ENCODE data around the gene CFAP74.
A peak's percentile ranks its signal among the peaks of the same experiment; 100 is the strongest.

The CFAP74 gene

GRCh38 chr1:1914101-1914970 lies 89.2 kb downstream of the CFAP74 start:
- DNase-seq (ENCODE audit: low spot score), result no peak

GRCh38 chr1:1911350-1912041 lies 92.1 kb downstream of the CFAP74 start:
- no peak for DNase-seq (ENCODE audit: low spot score)

- no peak for DNase-seq (ENCODE audit: low spot score)
These were observed 92.8 kb downstream of the CFAP74 start for GRCh38 chr1:1910651-1911331.

- DNase-seq (ENCODE audit: low spot score), result no peak
These were observed 93.5 kb downstream of the CFAP74 start for GRCh38 chr1:1910033-1910465.

- DNase-seq (ENCODE audit: low spot score), result no peak
These were observed 95.1 kb downstream of the CFAP74 start for GRCh38 chr1:1908506-1908791.

- no peak for DNase-seq (ENCODE audit: low spot score)
These were observed 96.4 kb downstream of the CFAP74 start for GRCh38 chr1:1907098-1907736.

- peak; percentile 89 for DNase-seq (ENCODE audit: low spot score)
These were observed 97.1 kb downstream of the CFAP74 start for GRCh38 chr1:1906185-1907097.

- DNase-seq (ENCODE audit: low spot score), result no peak
These were observed 100.4 kb downstream of the CFAP74 start for GRCh38 chr1:1903224-1903623.

GRCh38 chr1:1901641-1902294 lies 101.8 kb downstream of the CFAP74 start:
- DNase-seq (ENCODE audit: low spot score), result no peak

- DNase-seq (ENCODE audit: low spot score), result no peak
These were observed 102.5 kb downstream of the CFAP74 start for GRCh38 chr1:1900883-1901640.

GRCh38 chr1:1899967-1900327 lies 103.6 kb downstream of the CFAP74 start:
- DNase-seq (ENCODE audit: low spot score), result no peak

- no peak for DNase-seq (ENCODE audit: low spot score)
These were observed 104.2 kb downstream of the CFAP74 start for GRCh38 chr1:1899266-1899966.

- DNase-seq (ENCODE audit: low spot score), result no peak
These were observed 105.2 kb downstream of the CFAP74 start for GRCh38 chr1:1898246-1898933.

GRCh38 chr1:1895456-1896336 lies 107.9 kb downstream of the CFAP74 start:
- no peak for DNase-seq (ENCODE audit: low spot score)

- DNase-seq (ENCODE audit: low spot score), result no peak
These were observed 108.5 kb downstream of the CFAP74 start for GRCh38 chr1:1895060-1895418.

GRCh38 chr1:1894354-1895059 lies 109.1 kb downstream of the CFAP74 start:
- DNase-seq (ENCODE audit: low spot score), result no peak

GRCh38 chr1:1893997-1894353 lies 109.6 kb downstream of the CFAP74 start:
- no peak for DNase-seq (ENCODE audit: low spot score)

All from AG08396 (cell line).